Measurements from ENCODE around the gene LMX1B.
A peak's percentile ranks its signal among the peaks of the same experiment; 100 is the strongest.

Gene LMX1B

GRCh38 chr9:126690431-126691051, 76.8 kb downstream of the LMX1B start:
- H3K4ac ChIP-seq (ENCODE audit: low read depth, low read length): no peak overlapping the region
- H4K12ac ChIP-seq (ENCODE audit: low read depth, low read length): no peak overlapping the region
- no peak overlapping the region for H3K27ac ChIP-seq (ENCODE audit: low read depth, low read length)
- H3K4me2 ChIP-seq (ENCODE audit: low read length): no peak overlapping the region
- H2BK5ac ChIP-seq (ENCODE audit: low read depth, low read length, poor library complexity): no peak overlapping the region
- no CpG with 5 or more reads among the region's 25 CpGs for WGBS (ENCODE audit: extremely low coverage, insufficient coverage, insufficient read length)
- no peak overlapping the region for H2BK120ac ChIP-seq (ENCODE audit: insufficient read depth, low read length, poor library complexity)
- no peak overlapping the region for H3K18ac ChIP-seq (ENCODE audit: low read length)
- H2AFZ ChIP-seq (ENCODE audit: insufficient read depth, low read length, poor library complexity): no peak overlapping the region
- H3K79me1 ChIP-seq (ENCODE audit: low read length): no peaks in the 10 kb centered on the region
- no peaks in the 10 kb centered on the region for H3K79me2 ChIP-seq (ENCODE audit: control insufficient read depth, insufficient read depth, low read length, poor library complexity)
- peaks cover 6% of the 10 kb centered on the region for H3K9me3 ChIP-seq (ENCODE audit: insufficient read depth, low read depth, low read length)
- H3K4me3 ChIP-seq (ENCODE audit: low read depth, low read length): no peak overlapping the region
- H3K14ac ChIP-seq (ENCODE audit: low read length): no peak overlapping the region
- no peaks in the 10 kb centered on the region for H3K36me3 ChIP-seq (ENCODE audit: control insufficient read depth in 1 of 2, insufficient read depth in 2 of 2, low read length in 2 of 2)
- H4K8ac ChIP-seq (ENCODE audit: low read depth, low read length): no peak overlapping the region
- no peak overlapping the region for H2AK5ac ChIP-seq (ENCODE audit: low read length)
- DNase-seq: peak; percentile 13 to 65
- H3K23ac ChIP-seq (ENCODE audit: low read length): no peak overlapping the region
- no peaks in the 10 kb centered on the region for H3K27me3 ChIP-seq (ENCODE audit: insufficient read depth, low read length)
- H3K9ac ChIP-seq (ENCODE audit: low read length): no peak overlapping the region
- H4K91ac ChIP-seq (ENCODE audit: low read depth, low read length): no peak overlapping the region
- no peaks in the 10 kb centered on the region for H3K4me1 ChIP-seq (ENCODE audit: control insufficient read depth in 1 of 2, insufficient read depth in 2 of 2, low read length in 2 of 2)
- no peak overlapping the region for H2BK12ac ChIP-seq (ENCODE audit: low read length)

- no CpG with 5 or more reads among the region's 20 CpGs for WGBS (ENCODE audit: extremely low coverage, insufficient coverage, insufficient read length)
- Histone ChIP-seq H3K9me3 (ENCODE audit: insufficient read depth, low read depth, low read length) (peaks cover 6% of the 10 kb centered on the region), H2AFZ (ENCODE audit: insufficient read depth, low read length, poor library complexity) (no peak overlapping the region), H2AK5ac (ENCODE audit: low read length) (no peak overlapping the region), H4K91ac (ENCODE audit: low read depth, low read length) (no peak overlapping the region), H3K4me2 (ENCODE audit: low read length) (no peak overlapping the region), H2BK5ac (ENCODE audit: low read depth, low read length, poor library complexity) (no peak overlapping the region), H3K79me1 (ENCODE audit: low read length) (no peaks in the 10 kb centered on the region), H2BK12ac (ENCODE audit: low read length) (no peak overlapping the region), H3K4me1 (ENCODE audit: control insufficient read depth in 1 of 2, insufficient read depth in 2 of 2, low read length in 2 of 2) (no peaks in the 10 kb centered on the region), H4K12ac (ENCODE audit: low read depth, low read length) (no peak overlapping the region), H3K4me3 (ENCODE audit: low read depth, low read length) (peak overlapping the region; percentile 45), H3K4ac (ENCODE audit: low read depth, low read length) (no peak overlapping the region), H3K23ac (ENCODE audit: low read length) (no peak overlapping the region), H3K27ac (ENCODE audit: low read depth, low read length) (no peak overlapping the region), H3K27me3 (ENCODE audit: insufficient read depth, low read length) (no peaks in the 10 kb centered on the region), H3K14ac (ENCODE audit: low read length) (no peak overlapping the region), H3K79me2 (ENCODE audit: control insufficient read depth, insufficient read depth, low read length, poor library complexity) (no peaks in the 10 kb centered on the region), H2BK120ac (ENCODE audit: insufficient read depth, low read length, poor library complexity) (no peak overlapping the region), H4K8ac (ENCODE audit: low read depth, low read length) (no peak overlapping the region), H3K18ac (ENCODE audit: low read length) (no peak overlapping the region), H3K36me3 (ENCODE audit: control insufficient read depth in 1 of 2, insufficient read depth in 2 of 2, low read length in 2 of 2) (no peaks in the 10 kb centered on the region), H3K9ac (ENCODE audit: low read length) (no peak overlapping the region)
- DNase-seq: no peak
These were observed 78.5 kb downstream of the LMX1B start for GRCh38 chr9:126692041-126692758.

GRCh38 chr9:126692759-126693427, 79.2 kb downstream of the LMX1B start:
- Histone ChIP-seq H2AFZ (ENCODE audit: insufficient read depth, low read length, poor library complexity) (no peak overlapping the region), H4K91ac (ENCODE audit: low read depth, low read length) (no peak overlapping the region)

GRCh38 chr9:126693428-126693944, 79.8 kb downstream of the LMX1B start:
- no peak overlapping the region for H4K91ac ChIP-seq (ENCODE audit: low read depth, low read length)
- no peaks in the 10 kb centered on the region for H3K27me3 ChIP-seq (ENCODE audit: insufficient read depth, low read length)
- H3K4me3 ChIP-seq (ENCODE audit: low read depth, low read length): no peak overlapping the region
- no peak overlapping the region for H4K8ac ChIP-seq (ENCODE audit: low read depth, low read length)
- no peak overlapping the region for H2BK12ac ChIP-seq (ENCODE audit: low read length)
- H3K9ac ChIP-seq (ENCODE audit: low read length): no peak overlapping the region
- no peak overlapping the region for H3K4me2 ChIP-seq (ENCODE audit: low read length)
- H2AK5ac ChIP-seq (ENCODE audit: low read length): no peak overlapping the region
- H3K4me1 ChIP-seq (ENCODE audit: control insufficient read depth in 1 of 2, insufficient read depth in 2 of 2, low read length in 2 of 2): no peaks in the 10 kb centered on the region
- no peaks in the 10 kb centered on the region for H3K36me3 ChIP-seq (ENCODE audit: control insufficient read depth in 1 of 2, insufficient read depth in 2 of 2, low read length in 2 of 2)
- DNase-seq: no peak
- H3K14ac ChIP-seq (ENCODE audit: low read length): no peak overlapping the region
- H2BK120ac ChIP-seq (ENCODE audit: insufficient read depth, low read length, poor library complexity): no peak overlapping the region
- no peaks in the 10 kb centered on the region for H3K79me2 ChIP-seq (ENCODE audit: control insufficient read depth, insufficient read depth, low read length, poor library complexity)
- H3K27ac ChIP-seq (ENCODE audit: low read depth, low read length): no peak overlapping the region
- H3K18ac ChIP-seq (ENCODE audit: low read length): no peak overlapping the region
- no peak overlapping the region for H4K12ac ChIP-seq (ENCODE audit: low read depth, low read length)
- no peak overlapping the region for H2BK5ac ChIP-seq (ENCODE audit: low read depth, low read length, poor library complexity)
- no peak overlapping the region for H2AFZ ChIP-seq (ENCODE audit: insufficient read depth, low read length, poor library complexity)
- no CpG with 5 or more reads among the region's 20 CpGs for WGBS (ENCODE audit: extremely low coverage, insufficient coverage, insufficient read length)
- H3K23ac ChIP-seq (ENCODE audit: low read length): no peak overlapping the region
- no peaks in the 10 kb centered on the region for H3K79me1 ChIP-seq (ENCODE audit: low read length)
- H3K9me3 ChIP-seq (ENCODE audit: insufficient read depth, low read depth, low read length): peaks cover 6% of the 10 kb centered on the region
- no peak overlapping the region for H3K4ac ChIP-seq (ENCODE audit: low read depth, low read length)

More at GRCh38 chr9:126692759-126693427, 79.2 kb downstream of the LMX1B start:
- Histone ChIP-seq H3K4me3 (ENCODE audit: low read depth, low read length) (no peak overlapping the region), H2BK12ac (ENCODE audit: low read length) (no peak overlapping the region), H3K79me1 (ENCODE audit: low read length) (no peaks in the 10 kb centered on the region), H3K9ac (ENCODE audit: low read length) (no peak overlapping the region), H3K36me3 (ENCODE audit: control insufficient read depth in 1 of 2, insufficient read depth in 2 of 2, low read length in 2 of 2) (no peaks in the 10 kb centered on the region), H2BK5ac (ENCODE audit: low read depth, low read length, poor library complexity) (no peak overlapping the region), H3K14ac (ENCODE audit: low read length) (no peak overlapping the region), H3K9me3 (ENCODE audit: insufficient read depth, low read depth, low read length) (peaks cover 6% of the 10 kb centered on the region), H2AK5ac (ENCODE audit: low read length) (no peak overlapping the region), H3K79me2 (ENCODE audit: control insufficient read depth, insufficient read depth, low read length, poor library complexity) (no peaks in the 10 kb centered on the region), H3K27ac (ENCODE audit: low read depth, low read length) (no peak overlapping the region), H4K12ac (ENCODE audit: low read depth, low read length) (no peak overlapping the region), H3K23ac (ENCODE audit: low read length) (no peak overlapping the region), H3K4ac (ENCODE audit: low read depth, low read length) (no peak overlapping the region), H3K4me2 (ENCODE audit: low read length) (no peak overlapping the region), H3K18ac (ENCODE audit: low read length) (no peak overlapping the region), H4K8ac (ENCODE audit: low read depth, low read length) (no peak overlapping the region), H3K4me1 (ENCODE audit: control insufficient read depth in 1 of 2, insufficient read depth in 2 of 2, low read length in 2 of 2) (no peaks in the 10 kb centered on the region), H2BK120ac (ENCODE audit: insufficient read depth, low read length, poor library complexity) (no peak overlapping the region), H3K27me3 (ENCODE audit: insufficient read depth, low read length) (no peaks in the 10 kb centered on the region)
- no peak for DNase-seq
- WGBS (ENCODE audit: extremely low coverage, insufficient coverage, insufficient read length): no CpG with 5 or more reads among the region's 32 CpGs

All from trophoblast cell (in vitro differentiated cells and primary cell).